ENCODE results near the gene PXDN. TPM values are rescaled to one million over a fixed set of nuclear protein-coding genes. Genes with fewer than 3 reads are reported as not detected.
A peak's percentile ranks its signal among the peaks of the same experiment; 100 is the strongest.

Gene PXDN
- total RNA-seq, 1 experiment from 2014 or later: 125 TPM

DNA sequence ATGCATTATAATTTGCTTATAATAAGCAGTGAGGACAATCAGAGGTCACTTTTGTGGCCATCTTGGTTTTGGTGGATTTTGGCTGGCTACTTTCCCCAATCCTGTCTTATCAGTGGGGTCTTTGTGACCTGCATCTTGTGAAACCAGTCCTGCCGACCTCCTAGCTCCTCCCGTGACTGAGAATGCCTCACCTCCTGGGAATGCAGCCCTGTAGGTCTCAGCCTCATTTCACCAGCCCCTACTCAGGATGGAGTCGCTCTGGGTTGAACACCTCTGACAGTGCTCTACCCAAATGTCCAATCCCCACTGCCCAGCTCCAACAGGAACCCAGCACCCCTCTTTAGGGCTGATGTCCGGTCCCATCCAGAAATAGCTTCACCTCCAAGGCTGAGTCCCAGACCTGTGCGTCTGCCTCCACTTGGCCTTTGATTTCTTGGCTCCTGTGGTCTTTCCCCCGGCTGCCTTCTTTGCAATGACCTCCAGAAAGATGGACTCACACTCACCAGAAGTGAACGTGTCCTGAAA is 31.3 kb upstream of the PXDN start:
- no peak overlapping the region for H3K9ac ChIP-seq (ENCODE audit: low read length)
- H3K4me2 ChIP-seq (ENCODE audit: low read length): peak overlapping the region; percentile 8; the same call in 1 of the 2 replicates
- TF ChIP-seq, protein P1, sequence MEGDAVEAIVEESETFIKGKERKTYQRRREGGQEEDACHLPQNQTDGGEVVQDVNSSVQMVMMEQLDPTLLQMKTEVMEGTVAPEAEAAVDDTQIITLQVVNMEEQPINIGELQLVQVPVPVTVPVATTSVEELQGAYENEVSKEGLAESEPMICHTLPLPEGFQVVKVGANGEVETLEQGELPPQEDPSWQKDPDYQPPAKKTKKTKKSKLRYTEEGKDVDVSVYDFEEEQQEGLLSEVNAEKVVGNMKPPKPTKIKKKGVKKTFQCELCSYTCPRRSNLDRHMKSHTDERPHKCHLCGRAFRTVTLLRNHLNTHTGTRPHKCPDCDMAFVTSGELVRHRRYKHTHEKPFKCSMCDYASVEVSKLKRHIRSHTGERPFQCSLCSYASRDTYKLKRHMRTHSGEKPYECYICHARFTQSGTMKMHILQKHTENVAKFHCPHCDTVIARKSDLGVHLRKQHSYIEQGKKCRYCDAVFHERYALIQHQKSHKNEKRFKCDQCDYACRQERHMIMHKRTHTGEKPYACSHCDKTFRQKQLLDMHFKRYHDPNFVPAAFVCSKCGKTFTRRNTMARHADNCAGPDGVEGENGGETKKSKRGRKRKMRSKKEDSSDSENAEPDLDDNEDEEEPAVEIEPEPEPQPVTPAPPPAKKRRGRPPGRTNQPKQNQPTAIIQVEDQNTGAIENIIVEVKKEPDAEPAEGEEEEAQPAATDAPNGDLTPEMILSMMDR (conservative IDR thresholded peaks at IDR 0.05; ENCODE audit: low read depth, low read length): no peak
- TF ChIP-seq EZH2 (IDR thresholded peaks at IDR 0.05; ENCODE audit: low read length, unreplicated experiment) (no peak), EZH2phosphoT487 (IDR thresholded peaks at IDR 0.05; ENCODE audit: borderline replicate concordance, low read length) (no peak)
- no peaks in the 10 kb centered on the region for H3K36me3 ChIP-seq (ENCODE audit: low read depth, low read length)
- H3K9me3 ChIP-seq (ENCODE audit: low read length): no peaks in the 10 kb centered on the region
- ATAC-seq (no peak; the same call in 1 of the 2 replicates), DNase-seq (peak; percentile 37)
- H4K20me1 ChIP-seq (ENCODE audit: low read length): no peaks in the 10 kb centered on the region
- H3K4me1 ChIP-seq (ENCODE audit: insufficient read depth, low read length): peaks cover 5% of the 10 kb centered on the region; the same call in 1 of the 2 replicates
- H3K27me3 ChIP-seq (ENCODE audit: low read length): no peaks in the 10 kb centered on the region
- H3K9me2 ChIP-seq (replicated peaks; ENCODE audit: low read length): no peaks in the 10 kb centered on the region
- no peak overlapping the region for H3K4me3 ChIP-seq (ENCODE audit: low read length)
- no TSS peak for BruUV-seq (replicated peaks)
- 0 out of 2 replicates have a peak overlapping the region, but pooled peaks have one; percentile 32 for H2AFZ ChIP-seq (ENCODE audit: low read length)
- intact Hi-C loops (cut with micrococcal nuclease): no loop called here
- H3K27ac ChIP-seq (ENCODE audit: low read length): no peak overlapping the region
- H3F3A ChIP-seq (ENCODE audit: low read length, unreplicated experiment): no peaks in the 10 kb centered on the region
- POLR2A ChIA-PET (ENCODE audit: unreplicated experiment): no interaction called here
- no peaks in the 10 kb centered on the region for H3K79me2 ChIP-seq (ENCODE audit: low read length)
- CTCF ChIA-PET: no interaction called here

DNA sequence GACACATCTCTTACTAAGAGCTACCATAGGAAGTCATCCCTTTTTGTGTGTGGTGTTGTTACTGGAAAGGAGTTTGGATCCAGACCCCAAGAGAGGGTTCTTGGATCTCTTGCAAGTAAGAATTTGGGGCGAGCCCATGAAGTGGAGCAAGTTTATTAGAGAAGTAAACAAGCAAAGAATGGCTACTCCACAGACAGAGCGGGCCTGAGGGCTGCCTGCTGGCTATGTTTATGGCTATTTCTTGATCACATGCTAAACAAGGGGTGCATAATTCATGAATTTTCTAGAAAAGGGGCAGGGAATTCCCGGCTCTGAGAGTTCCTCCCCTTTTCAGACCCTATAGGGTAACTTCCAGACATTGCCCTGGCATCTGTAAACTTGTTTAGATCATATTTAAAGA is 30.6 kb upstream of the PXDN start:
- DNase-seq: no peak
- TF ChIP-seq, protein P1 (conservative IDR thresholded peaks at IDR 0.05; ENCODE audit: low read depth, low read length): no peak
- no peak for TF ChIP-seq EZH2phosphoT487 (IDR thresholded peaks at IDR 0.05; ENCODE audit: borderline replicate concordance, low read length)
- TF ChIP-seq EZH2 (IDR thresholded peaks at IDR 0.05; ENCODE audit: low read length, unreplicated experiment): no peak
- BruUV-seq (replicated peaks): no TSS peak
- Histone ChIP-seq H3F3A (ENCODE audit: low read length, unreplicated experiment) (no peaks in the 10 kb centered on the region), H3K27ac (ENCODE audit: low read length) (no peak overlapping the region), H3K9me2 (replicated peaks; ENCODE audit: low read length) (no peaks in the 10 kb centered on the region), H3K36me3 (ENCODE audit: low read depth, low read length) (no peaks in the 10 kb centered on the region), H3K79me2 (ENCODE audit: low read length) (no peaks in the 10 kb centered on the region), H3K4me1 (ENCODE audit: insufficient read depth, low read length) (peaks cover 5% of the 10 kb centered on the region; the same call in 1 of the 2 replicates), H3K9ac (ENCODE audit: low read length) (no peak overlapping the region), H3K27me3 (ENCODE audit: low read length) (no peaks in the 10 kb centered on the region), H3K4me3 (ENCODE audit: low read length) (no peak overlapping the region), H3K4me2 (ENCODE audit: low read length) (no peak overlapping the region), H4K20me1 (ENCODE audit: low read length) (no peaks in the 10 kb centered on the region), H3K9me3 (ENCODE audit: low read length) (no peaks in the 10 kb centered on the region), H2AFZ (ENCODE audit: low read length) (no peak overlapping the region)
- ChIA-PET POLR2A (ENCODE audit: unreplicated experiment) (no interaction called here), CTCF (no interaction called here)
- ATAC-seq: no peak
- intact Hi-C loops (cut with micrococcal nuclease): no loop called here

DNA sequence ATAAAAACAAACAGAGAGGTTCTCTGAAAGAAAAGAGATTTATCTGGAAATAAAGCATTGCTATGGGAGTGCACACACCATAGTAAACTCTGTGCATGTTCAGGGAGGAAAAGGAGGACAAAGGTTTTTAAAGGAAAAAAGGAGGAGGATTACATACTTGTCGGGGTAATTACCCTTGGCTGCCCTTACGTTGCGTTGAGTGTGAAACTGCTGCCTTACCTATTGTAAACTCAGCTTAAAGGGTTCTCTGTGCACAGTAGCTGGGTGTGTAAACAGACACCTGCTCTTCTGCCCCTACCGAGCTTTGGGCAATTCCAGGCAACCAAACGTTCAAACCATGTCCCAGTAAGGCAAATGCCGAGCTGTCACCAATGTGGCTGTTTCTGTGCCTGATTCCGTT is 29.6 kb upstream of the PXDN start:
- Histone ChIP-seq H3K27ac (ENCODE audit: low read length) (no peak overlapping the region), H2AFZ (ENCODE audit: low read length) (no peak overlapping the region), H4K20me1 (ENCODE audit: low read length) (no peaks in the 10 kb centered on the region), H3K9me2 (replicated peaks; ENCODE audit: low read length) (no peaks in the 10 kb centered on the region), H3K79me2 (ENCODE audit: low read length) (no peaks in the 10 kb centered on the region), H3K4me3 (ENCODE audit: low read length) (no peak overlapping the region), H3K36me3 (ENCODE audit: low read depth, low read length) (no peaks in the 10 kb centered on the region), H3K27me3 (ENCODE audit: low read length) (no peaks in the 10 kb centered on the region), H3K9me3 (ENCODE audit: low read length) (no peaks in the 10 kb centered on the region), H3F3A (ENCODE audit: low read length, unreplicated experiment) (no peaks in the 10 kb centered on the region), H3K4me1 (ENCODE audit: insufficient read depth, low read length) (peaks cover 5% of the 10 kb centered on the region; the same call in 1 of the 2 replicates), H3K4me2 (ENCODE audit: low read length) (no peak overlapping the region), H3K9ac (ENCODE audit: low read length) (no peak overlapping the region)
- ATAC-seq (no peak), DNase-seq (no peak)
- ChIA-PET CTCF (no interaction called here), POLR2A (ENCODE audit: unreplicated experiment) (no interaction called here)
- BruUV-seq (replicated peaks): no TSS peak
- intact Hi-C loops (cut with micrococcal nuclease): no loop called here
- TF ChIP-seq, protein P1 (conservative IDR thresholded peaks at IDR 0.05; ENCODE audit: low read depth, low read length): no peak
- TF ChIP-seq EZH2phosphoT487 (IDR thresholded peaks at IDR 0.05; ENCODE audit: borderline replicate concordance, low read length) (no peak), EZH2 (IDR thresholded peaks at IDR 0.05; ENCODE audit: low read length, unreplicated experiment) (no peak)

All from PC-3 (cell line).